SK-N-SH (cell line): ENCODE measurements around the gene OPCML.

Experiments used
- EP300 ChIP-seq, 2 experiments: IDR thresholded peaks; 2 replicates each; pipeline versions ENCODE4 v1.4.0 to v1.6.1; 2012; ENCODE audit warnings: borderline replicate concordance in 1 of 2, low read depth in 1 of 2, low read length in 1 of 2
- POLR2AphosphoS5 ChIP-seq: IDR thresholded peaks from 2 replicates; pipeline ENCODE4 v1.6.1; 2012; ENCODE audit warnings: low read depth, low read length
- SIN3A ChIP-seq: IDR thresholded peaks from 2 replicates; pipeline ENCODE4 v1.6.1; 2012; ENCODE audit warnings: low read depth, mild to moderate bottlenecking, low read length, moderate library complexity, borderline replicate concordance
- SMC3 ChIP-seq: IDR thresholded peaks from 2 replicates; pipeline ENCODE4 v1.6.1; 2012; ENCODE audit warnings: low read depth, low read length, improper control_type of control experiment
- TAF1 ChIP-seq: IDR thresholded peaks from 2 replicates; pipeline ENCODE4 v1.6.1; 2012; ENCODE audit warnings: low read depth, mild to moderate bottlenecking, low read length, moderate library complexity, borderline replicate concordance
- TF ChIP-seq, protein P1 (sequence below): fragments of 200-600 bp; sonication (generic); IDR thresholded peaks from 2 replicates; pipeline ENCODE4 v1.6.1; 2017; ENCODE audit warnings: antibody characterized with exemption, mild to moderate bottlenecking, moderate library complexity
- TF ChIP-seq, protein P2 (sequence below): fragments of 150-350 bp; IDR thresholded peaks from 2 replicates; pipeline ENCODE4 v1.6.1; 2017; ENCODE audit warnings: antibody characterized with exemption, low read length, low read depth, borderline replicate concordance

DNA sequence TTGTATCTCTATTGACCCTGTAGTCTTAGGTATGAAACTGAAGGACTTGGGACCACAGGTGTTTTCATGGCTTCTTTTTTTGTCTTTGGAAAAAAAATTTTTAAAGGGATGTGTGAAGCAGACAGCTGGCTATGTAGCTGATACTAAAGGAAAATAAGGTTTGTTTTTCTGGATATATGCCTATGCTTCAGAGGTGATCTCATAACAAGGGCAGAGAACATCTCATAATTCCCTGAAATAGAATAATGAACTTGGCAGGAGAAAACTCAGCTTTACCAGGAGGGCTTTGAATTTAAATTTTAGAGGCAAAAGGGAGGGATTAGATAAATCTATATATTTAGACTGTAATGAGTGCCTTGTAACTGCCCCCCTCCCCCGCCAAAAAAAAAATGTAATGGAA lies 714.9 kb downstream of the OPCML start:
- TF ChIP-seq, protein P1, sequence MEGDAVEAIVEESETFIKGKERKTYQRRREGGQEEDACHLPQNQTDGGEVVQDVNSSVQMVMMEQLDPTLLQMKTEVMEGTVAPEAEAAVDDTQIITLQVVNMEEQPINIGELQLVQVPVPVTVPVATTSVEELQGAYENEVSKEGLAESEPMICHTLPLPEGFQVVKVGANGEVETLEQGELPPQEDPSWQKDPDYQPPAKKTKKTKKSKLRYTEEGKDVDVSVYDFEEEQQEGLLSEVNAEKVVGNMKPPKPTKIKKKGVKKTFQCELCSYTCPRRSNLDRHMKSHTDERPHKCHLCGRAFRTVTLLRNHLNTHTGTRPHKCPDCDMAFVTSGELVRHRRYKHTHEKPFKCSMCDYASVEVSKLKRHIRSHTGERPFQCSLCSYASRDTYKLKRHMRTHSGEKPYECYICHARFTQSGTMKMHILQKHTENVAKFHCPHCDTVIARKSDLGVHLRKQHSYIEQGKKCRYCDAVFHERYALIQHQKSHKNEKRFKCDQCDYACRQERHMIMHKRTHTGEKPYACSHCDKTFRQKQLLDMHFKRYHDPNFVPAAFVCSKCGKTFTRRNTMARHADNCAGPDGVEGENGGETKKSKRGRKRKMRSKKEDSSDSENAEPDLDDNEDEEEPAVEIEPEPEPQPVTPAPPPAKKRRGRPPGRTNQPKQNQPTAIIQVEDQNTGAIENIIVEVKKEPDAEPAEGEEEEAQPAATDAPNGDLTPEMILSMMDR, result no peak
- no peak for TF ChIP-seq EP300 (IDR thresholded peaks at IDR 0.05; ENCODE audit: borderline replicate concordance in 1 of 2, low read depth in 1 of 2, low read length in 1 of 2)
- no peak for TF ChIP-seq SIN3A
- no peak for TF ChIP-seq SMC3
- TF ChIP-seq POLR2AphosphoS5, result no peak
- TF ChIP-seq, protein P2, sequence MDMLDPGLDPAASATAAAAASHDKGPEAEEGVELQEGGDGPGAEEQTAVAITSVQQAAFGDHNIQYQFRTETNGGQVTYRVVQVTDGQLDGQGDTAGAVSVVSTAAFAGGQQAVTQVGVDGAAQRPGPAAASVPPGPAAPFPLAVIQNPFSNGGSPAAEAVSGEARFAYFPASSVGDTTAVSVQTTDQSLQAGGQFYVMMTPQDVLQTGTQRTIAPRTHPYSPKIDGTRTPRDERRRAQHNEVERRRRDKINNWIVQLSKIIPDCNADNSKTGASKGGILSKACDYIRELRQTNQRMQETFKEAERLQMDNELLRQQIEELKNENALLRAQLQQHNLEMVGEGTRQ, result no peak
- no peak for TF ChIP-seq TAF1
